SU-DHL-6 (cell line): Measurements from ENCODE around the gene TRABD.

ENCODE experiments used
- H2AFZ ChIP-seq: fragments of 200-600 bp; sonication (generic); 2 replicates; pipeline ENCODE4 v1.6.1; 2014; ENCODE audit warnings: low read depth, mild to moderate bottlenecking, moderate library complexity, mixed read lengths, antibody characterized with exemption, low read length; ENCODE audit not compliant: severe bottlenecking
- H3F3A ChIP-seq: fragments of 200-600 bp; shearing (Covaris generic); 2 replicates; pipeline ENCODE4 v1.6.0; 2016; ENCODE audit warnings: antibody characterized with exemption, mild to moderate bottlenecking; ENCODE audit not compliant: insufficient read depth
- H3K27ac ChIP-seq: fragments of 200-600 bp; sonication (generic); 2 replicates; pipeline ENCODE4 v1.5.1; 2016; ENCODE audit warnings: low read depth, mild to moderate bottlenecking, low read length, moderate library complexity, mixed read lengths
- H3K27me3 ChIP-seq: fragments of 200-600 bp; sonication (generic), shearing (Covaris generic); 2 replicates; pipeline ENCODE4 v1.6.0; 2014; ENCODE audit warnings: mild to moderate bottlenecking, low read length
- H3K36me3 ChIP-seq: fragments of 200-600 bp; sonication (generic); 2 replicates; pipeline ENCODE4 v1.6.1; 2014; ENCODE audit warnings: mild to moderate bottlenecking, low read length, mixed read lengths
- H3K4me2 ChIP-seq: fragments of 300-600, 200-600 bp; shearing (Covaris generic), sonication (generic); 2 replicates; pipeline ENCODE4 v1.6.0; 2014; ENCODE audit warnings: low read length, low read depth, mild to moderate bottlenecking; ENCODE audit not compliant: poor library complexity, severe bottlenecking
- H3K4me3 ChIP-seq: fragments of 200-600 bp; sonication (generic); 2 replicates; pipeline ENCODE4 v1.5.1; 2014; ENCODE audit warnings: antibody characterized with exemption, low read length, mild to moderate bottlenecking, mixed read lengths; ENCODE audit not compliant: insufficient read depth, poor library complexity, severe bottlenecking
- H3K79me2 ChIP-seq: fragments of 200-600 bp; sonication (generic); 2 replicates; pipeline ENCODE4 v1.6.1; 2014; ENCODE audit warnings: mild to moderate bottlenecking, low read length, moderate library complexity; ENCODE audit not compliant: insufficient read depth
- H3K9ac ChIP-seq: fragments of 200-600 bp; sonication (generic); 2 replicates; pipeline ENCODE4 v1.7.0; 2014; ENCODE audit warnings: mild to moderate bottlenecking, low read length
- H3K9me2 ChIP-seq: fragments of 200-600 bp; sonication (generic); replicated peaks from 2 replicates; pipeline ENCODE4 v1.6.1; 2014; ENCODE audit warnings: low read length; ENCODE audit not compliant: insufficient read depth
- H3K9me3 ChIP-seq: fragments of 200-600 bp; sonication (generic); 2 replicates; pipeline ENCODE4 v1.6.1; 2014; ENCODE audit warnings: low read length, mixed read lengths; ENCODE audit not compliant: insufficient read depth
- H4K20me1 ChIP-seq: fragments of 200-600 bp; sonication (generic); 2 replicates; pipeline ENCODE4 v1.6.1; 2014; ENCODE audit warnings: low read depth, mild to moderate bottlenecking, antibody characterized with exemption, low read length, moderate library complexity, mixed read lengths
- CTCF ChIP-seq: fragments of 200-600 bp; sonication (generic); IDR thresholded peaks from one replicate; pipeline ENCODE4 v1.5.1; 2017; ENCODE audit warnings: antibody characterized with exemption, mild to moderate bottlenecking, low read length, moderate library complexity; ENCODE audit not compliant: insufficient read depth, poor library complexity, severe bottlenecking
- EZH2phosphoT487 ChIP-seq: fragments of 200-600 bp; sonication (generic), shearing (Covaris generic); conservative IDR thresholded peaks from 2 replicates; pipeline ENCODE4 v1.6.1; 2018; ENCODE audit warnings: mild to moderate bottlenecking, antibody characterized with exemption, low read length, moderate library complexity, mixed read lengths

TRABD gene

GRCh38 chr22:50236731-50237409 lies 51.2 kb downstream of the TRABD start:
- peaks cover 68% of the 10 kb centered on the region for H3K79me2 ChIP-seq
- H3K4me3 ChIP-seq: no peak overlapping the region
- no peak overlapping the region for H2AFZ ChIP-seq
- H3F3A ChIP-seq: peaks cover 6% of the 10 kb centered on the region; the same call in 1 of the 2 replicates
- H3K27me3 ChIP-seq: no peaks in the 10 kb centered on the region
- no peaks in the 10 kb centered on the region; the same call in 1 of the 2 replicates for H4K20me1 ChIP-seq
- no peaks in the 10 kb centered on the region for H3K9me2 ChIP-seq
- H3K36me3 ChIP-seq: no peaks in the 10 kb centered on the region
- H3K9ac ChIP-seq: no peak overlapping the region
- no peaks in the 10 kb centered on the region for H3K9me3 ChIP-seq
- H3K4me2 ChIP-seq: no peak overlapping the region
- H3K27ac ChIP-seq: no peak overlapping the region
- TF ChIP-seq EZH2phosphoT487 (no peak), CTCF (peak; percentile 27)

- no peak overlapping the region for H3K4me3 ChIP-seq
- H3K9me2 ChIP-seq: no peaks in the 10 kb centered on the region
- peaks cover 79% of the 10 kb centered on the region for H3K79me2 ChIP-seq
- no peak overlapping the region for H2AFZ ChIP-seq
- no peaks in the 10 kb centered on the region; the same call in 1 of the 2 replicates for H4K20me1 ChIP-seq
- no peaks in the 10 kb centered on the region for H3K36me3 ChIP-seq
- H3K27ac ChIP-seq: no peak overlapping the region
- TF ChIP-seq EZH2phosphoT487 (no peak), CTCF (no peak)
- no peak overlapping the region for H3K9ac ChIP-seq
- peaks cover 17% of the 10 kb centered on the region for H3F3A ChIP-seq
- no peaks in the 10 kb centered on the region for H3K27me3 ChIP-seq
- H3K9me3 ChIP-seq: no peaks in the 10 kb centered on the region
- no peak overlapping the region for H3K4me2 ChIP-seq
These were observed 53.0 kb downstream of the TRABD start for GRCh38 chr22:50238755-50239154.

- H3K79me2 ChIP-seq: peaks cover 54% of the 10 kb centered on the region
- no peaks in the 10 kb centered on the region for H3K9me3 ChIP-seq
- no peaks in the 10 kb centered on the region for H4K20me1 ChIP-seq
- H3K36me3 ChIP-seq: no peaks in the 10 kb centered on the region
- H3K9ac ChIP-seq: peak overlapping the region; percentile 83
- no peak for TF ChIP-seq EZH2phosphoT487
- no peak for TF ChIP-seq CTCF
- peaks cover 35% of the 10 kb centered on the region for H3F3A ChIP-seq
- no peaks in the 10 kb centered on the region for H3K9me2 ChIP-seq
- peak overlapping the region; percentile 64 for H3K27ac ChIP-seq
- peak overlapping the region; percentile 86 for H3K4me3 ChIP-seq
- no peak overlapping the region for H2AFZ ChIP-seq
- peak overlapping the region; percentile 96 for H3K4me2 ChIP-seq
- H3K27me3 ChIP-seq: no peaks in the 10 kb centered on the region
These were observed 56.8 kb downstream of the TRABD start for GRCh38 chr22:50242406-50242949.
